ENCODE data around the gene TRDN.
"Not testable (repeated sequence)": the region's sequence is repeated elsewhere in the genome, so short reads cannot be mapped to it uniquely, and the experiment has no call there.

The TRDN gene

GRCh38 chr6:123309130-123309529, 327.6 kb downstream of the TRDN start:
- no peak for DNase-seq (ENCODE audit: low read depth in 2 of 2)

- DNase-seq (ENCODE audit: low read depth in 2 of 2), result no peak
These were observed 330.4 kb downstream of the TRDN start for GRCh38 chr6:123306334-123306733.

GRCh38 chr6:123295672-123296071, 341.1 kb downstream of the TRDN start:
- no peak for DNase-seq (ENCODE audit: low read depth in 2 of 2)

- no peak for DNase-seq (ENCODE audit: low read depth in 2 of 2)
These were observed 341.6 kb downstream of the TRDN start for GRCh38 chr6:123295181-123295580.

GRCh38 chr6:123288649-123289048, 348.1 kb downstream of the TRDN start:
- no peak for DNase-seq (ENCODE audit: low read depth in 2 of 2)

GRCh38 chr6:123276546-123276980, 360.2 kb downstream of the TRDN start:
- no peak for DNase-seq (ENCODE audit: low read depth in 2 of 2)

GRCh38 chr6:123263981-123264380, 372.8 kb downstream of the TRDN start:
- no peak for DNase-seq (ENCODE audit: low read depth in 2 of 2)

- no peak for DNase-seq (ENCODE audit: low read depth in 2 of 2)
These were observed 396.1 kb downstream of the TRDN start for GRCh38 chr6:123240626-123241025.

- DNase-seq (ENCODE audit: low read depth in 2 of 2), result no peak
These were observed 403.4 kb downstream of the TRDN start for GRCh38 chr6:123233336-123233735.

- DNase-seq (ENCODE audit: low read depth in 2 of 2), result not testable (repeated sequence)
These were observed 409.0 kb downstream of the TRDN start for GRCh38 chr6:123227789-123228188.

GRCh38 chr6:123226398-123226797, 410.4 kb downstream of the TRDN start:
- no peak for DNase-seq (ENCODE audit: low read depth in 2 of 2)

- no peak for DNase-seq (ENCODE audit: low read depth in 2 of 2)
These were observed 412.7 kb downstream of the TRDN start for GRCh38 chr6:123224077-123224476.

- DNase-seq (ENCODE audit: low read depth in 2 of 2), result no peak
These were observed 413.3 kb downstream of the TRDN start for GRCh38 chr6:123223461-123223860.

GRCh38 chr6:123215211-123215610, 421.5 kb downstream of the TRDN start:
- no peak for DNase-seq (ENCODE audit: low read depth in 2 of 2)

GRCh38 chr6:123214433-123214832, 422.3 kb downstream of the TRDN start:
- no peak for DNase-seq (ENCODE audit: low read depth in 2 of 2)

GRCh38 chr6:123213921-123214320, 422.8 kb downstream of the TRDN start:
- no peak for DNase-seq (ENCODE audit: low read depth in 2 of 2)

- no peak for DNase-seq (ENCODE audit: low read depth in 2 of 2)
These were observed 424.8 kb downstream of the TRDN start for GRCh38 chr6:123211777-123212545.

GRCh38 chr6:123210645-123211044, 426.1 kb downstream of the TRDN start:
- DNase-seq (ENCODE audit: low read depth in 2 of 2), result no peak

GRCh38 chr6:123207967-123208510, 428.7 kb downstream of the TRDN start:
- no peak for DNase-seq (ENCODE audit: low read depth in 2 of 2)

GRCh38 chr6:123203928-123204327, 432.8 kb downstream of the TRDN start:
- DNase-seq (ENCODE audit: low read depth in 2 of 2), result no peak

GRCh38 chr6:123201869-123202372, 434.8 kb downstream of the TRDN start:
- DNase-seq (ENCODE audit: low read depth in 2 of 2), result no peak

- no peak for DNase-seq (ENCODE audit: low read depth in 2 of 2)
These were observed 443.5 kb downstream of the TRDN start for GRCh38 chr6:123193298-123193697.

- DNase-seq (ENCODE audit: low read depth in 2 of 2), result no peak
These were observed 446.9 kb downstream of the TRDN start for GRCh38 chr6:123189816-123190215.

Data from stimulated activated CD8-positive, alpha-beta memory T cell treated with anti-CD3 and anti-CD28 coated beads, Interleukin-2, amount 100 ng/mL, for 48 hours (primary cell).